ENCODE data around the gene TSPAN15.
"Not testable (repeated sequence)": the region's sequence is repeated elsewhere in the genome, so short reads cannot be mapped to it uniquely, and the experiment has no call there.

The TSPAN15 gene

DNA sequence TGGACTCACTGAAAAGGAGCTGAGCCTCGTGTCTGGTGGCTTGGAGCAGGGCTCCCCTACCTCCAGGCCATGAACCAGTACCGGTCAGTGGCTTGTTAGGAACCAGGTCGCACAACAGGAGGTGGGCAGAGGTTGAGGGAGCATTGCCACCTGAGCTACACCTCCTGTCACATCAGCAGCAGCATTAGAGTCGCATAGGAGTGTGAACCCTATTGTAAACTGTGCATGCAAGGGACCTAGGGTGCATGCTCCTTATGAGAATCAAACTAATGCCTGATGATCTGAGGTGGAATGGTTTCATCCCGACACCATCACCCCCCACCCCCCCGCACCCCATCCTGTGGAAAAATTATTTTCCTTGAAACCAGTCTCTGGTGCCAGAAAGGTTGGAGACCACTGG is 50.4 kb downstream of the TSPAN15 start:
- no peak for DNase-seq (ENCODE audit: low read depth, low spot score)

- DNase-seq (ENCODE audit: low read depth, low spot score) = no peak
Measured at GRCh38 chr10:69502589-69502988, 51.3 kb downstream of the TSPAN15 start.

GRCh38 chr10:69503001-69503895 is 52.0 kb downstream of the TSPAN15 start:
- no peak for DNase-seq (ENCODE audit: low read depth, low spot score)

- no peak for DNase-seq (ENCODE audit: low read depth, low spot score)
Measured at GRCh38 chr10:69503896-69504265, 52.6 kb downstream of the TSPAN15 start.

DNA sequence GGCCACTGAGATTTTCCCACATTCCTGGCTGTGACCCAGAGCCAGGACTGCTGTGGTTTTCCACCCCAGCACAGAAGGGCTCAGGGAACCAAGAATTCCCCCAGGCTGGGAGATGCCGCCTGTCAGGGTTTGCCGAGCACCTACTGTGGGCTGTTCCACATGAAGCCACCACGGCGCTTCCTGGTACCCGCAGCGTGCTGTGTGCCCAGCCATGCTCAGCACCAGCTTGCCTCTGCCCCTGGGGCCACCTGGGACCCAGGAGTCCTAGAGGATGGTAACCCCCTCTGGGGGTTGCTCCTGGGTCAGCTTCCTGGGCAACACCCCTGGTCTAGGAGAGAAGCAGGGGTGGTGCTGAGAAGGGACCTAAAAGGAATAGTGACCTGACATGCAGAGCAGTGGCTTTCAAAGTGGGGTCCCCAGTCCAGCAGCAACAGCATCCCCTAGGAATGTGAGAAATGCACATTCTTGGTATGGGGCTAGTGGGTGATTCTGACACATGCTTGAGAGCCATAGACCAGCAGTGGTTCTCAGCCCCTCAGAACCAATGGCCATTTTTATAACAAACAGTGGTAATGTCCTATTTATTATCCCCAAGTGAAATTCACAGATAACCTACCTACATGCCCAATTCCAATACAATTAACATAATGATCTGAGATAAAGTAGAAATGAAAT is 53.4 kb downstream of the TSPAN15 start:
- DNase-seq (ENCODE audit: low read depth, low spot score) = no peak

DNA sequence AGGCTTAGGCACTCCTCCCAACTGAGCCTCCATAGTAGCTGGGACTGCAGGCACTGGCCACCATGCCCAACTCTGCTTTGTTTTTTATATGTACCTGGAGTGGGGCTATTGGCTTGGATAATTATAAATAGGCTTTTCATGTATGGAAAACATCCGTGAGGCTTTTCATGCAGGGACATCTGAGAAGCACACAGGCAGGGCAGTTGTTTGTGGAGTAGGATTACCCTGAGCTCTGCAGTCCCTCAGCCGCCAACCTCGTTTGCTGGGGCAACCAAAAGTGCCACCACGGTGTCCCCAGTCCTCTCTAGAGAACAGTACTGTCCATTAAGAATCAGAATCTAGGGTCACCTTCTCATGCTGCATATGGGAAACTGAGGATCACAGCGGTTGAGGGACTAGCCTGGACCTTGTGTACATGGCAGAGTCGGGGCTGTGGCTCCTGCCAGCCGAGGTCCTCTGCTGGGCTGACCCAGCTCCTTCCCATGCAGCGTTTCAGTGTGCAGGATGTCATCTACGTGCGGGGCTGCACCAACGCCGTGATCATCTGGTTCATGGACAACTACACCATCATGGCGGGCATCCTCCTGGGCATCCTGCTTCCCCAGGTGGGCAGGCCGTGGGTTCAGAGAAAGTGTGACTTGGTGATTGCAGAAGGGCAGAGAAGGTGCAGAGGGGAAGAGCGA is 54.5 kb downstream of the TSPAN15 start:
- DNase-seq (ENCODE audit: low read depth, low spot score) = no peak

DNA sequence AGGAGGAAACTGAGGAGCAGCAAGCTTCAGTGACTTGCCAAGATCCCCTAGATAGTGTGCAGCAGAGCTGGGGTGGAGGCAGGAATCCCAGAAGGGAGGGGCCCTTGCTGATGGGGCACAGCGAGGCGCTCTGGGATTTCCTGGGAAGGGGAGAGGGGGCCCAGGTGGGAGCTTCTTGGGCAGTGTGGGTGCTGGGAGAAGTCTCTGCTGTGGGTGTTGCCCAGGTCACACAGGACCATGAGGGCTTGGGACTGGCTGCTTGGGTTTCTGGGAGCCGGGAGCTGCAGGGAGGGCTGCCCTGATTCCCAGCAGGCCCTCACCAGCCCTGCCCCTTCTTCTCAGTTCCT is 55.2 kb downstream of the TSPAN15 start:
- no peak for DNase-seq (ENCODE audit: low read depth, low spot score)

DNA sequence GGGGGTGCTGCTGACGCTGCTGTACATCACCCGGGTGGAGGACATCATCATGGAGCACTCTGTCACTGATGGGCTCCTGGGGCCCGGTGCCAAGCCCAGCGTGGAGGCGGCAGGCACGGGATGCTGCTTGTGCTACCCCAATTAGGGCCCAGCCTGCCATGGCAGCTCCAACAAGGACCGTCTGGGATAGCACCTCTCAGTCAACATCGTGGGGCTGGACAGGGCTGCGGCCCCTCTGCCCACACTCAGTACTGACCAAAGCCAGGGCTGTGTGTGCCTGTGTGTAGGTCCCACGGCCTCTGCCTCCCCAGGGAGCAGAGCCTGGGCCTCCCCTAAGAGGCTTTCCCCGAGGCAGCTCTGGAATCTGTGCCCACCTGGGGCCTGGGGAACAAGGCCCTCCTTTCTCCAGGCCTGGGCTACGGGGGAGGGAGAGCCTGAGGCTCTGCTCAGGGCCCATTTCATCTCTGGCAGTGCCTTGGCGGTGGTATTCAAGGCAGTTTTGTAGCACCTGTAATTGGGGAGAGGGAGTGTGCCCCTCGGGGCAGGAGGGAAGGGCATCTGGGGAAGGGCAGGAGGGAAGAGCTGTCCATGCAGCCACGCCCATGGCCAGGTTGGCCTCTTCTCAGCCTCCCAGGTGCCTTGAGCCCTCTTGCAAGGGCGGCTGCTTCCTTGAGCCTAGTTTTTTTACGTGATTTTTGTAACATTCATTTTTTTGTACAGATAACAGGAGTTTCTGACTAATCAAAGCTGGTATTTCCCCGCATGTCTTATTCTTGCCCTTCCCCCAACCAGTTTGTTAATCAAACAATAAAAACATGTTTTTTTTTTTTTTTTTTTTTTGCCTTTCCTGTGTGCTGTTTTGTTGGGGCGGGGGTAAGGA is 55.8 kb downstream of the TSPAN15 start:
- DNase-seq (ENCODE audit: low read depth, low spot score) = no peak

- DNase-seq (ENCODE audit: low read depth, low spot score) = no peak
Measured at GRCh38 chr10:69508738-69509340, 57.6 kb downstream of the TSPAN15 start.

DNA sequence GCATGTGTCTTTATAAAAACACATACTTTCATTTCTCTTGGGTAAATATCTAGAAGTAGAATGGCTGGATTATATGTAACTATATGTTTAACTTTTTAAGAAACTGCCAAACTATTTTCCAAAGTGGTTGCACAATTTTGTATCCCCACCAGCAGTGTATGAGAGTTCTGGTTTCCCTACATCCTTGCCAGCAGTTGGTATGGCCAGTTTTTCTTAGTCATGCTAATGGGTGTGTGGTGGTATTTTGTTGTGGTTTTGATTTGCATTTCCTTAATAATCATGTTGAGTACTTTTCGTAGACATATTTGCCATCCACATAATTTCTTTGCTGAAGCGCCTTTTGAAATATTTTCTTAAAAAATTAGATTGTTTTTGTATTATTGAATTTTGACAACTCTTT is 61.6 kb downstream of the TSPAN15 start:
- no peak for DNase-seq (ENCODE audit: low read depth, low spot score)

DNA sequence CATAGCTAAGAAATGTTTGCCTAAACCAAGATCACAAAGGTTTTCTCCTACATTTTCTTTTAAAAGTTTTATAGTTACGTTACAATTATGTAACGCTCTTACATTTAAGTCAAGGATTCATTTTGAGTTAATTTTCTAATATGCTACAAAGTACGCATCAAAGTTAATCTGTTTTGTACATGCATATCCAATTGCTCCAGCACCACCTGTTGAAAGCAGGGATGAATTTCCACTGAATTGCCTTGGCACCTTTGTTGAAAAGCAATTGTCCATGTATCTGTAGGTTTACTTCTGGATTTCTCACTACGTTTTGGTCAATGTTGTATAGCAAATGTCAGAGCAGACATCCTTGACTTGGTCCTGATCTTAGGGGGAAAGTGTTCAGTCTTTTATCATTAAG is 62.4 kb downstream of the TSPAN15 start:
- no peak for DNase-seq (ENCODE audit: low read depth, low spot score)

- peak; percentile 22 for DNase-seq (ENCODE audit: low read depth, low spot score)
Measured at GRCh38 chr10:69515699-69516259, 64.5 kb downstream of the TSPAN15 start.

DNA sequence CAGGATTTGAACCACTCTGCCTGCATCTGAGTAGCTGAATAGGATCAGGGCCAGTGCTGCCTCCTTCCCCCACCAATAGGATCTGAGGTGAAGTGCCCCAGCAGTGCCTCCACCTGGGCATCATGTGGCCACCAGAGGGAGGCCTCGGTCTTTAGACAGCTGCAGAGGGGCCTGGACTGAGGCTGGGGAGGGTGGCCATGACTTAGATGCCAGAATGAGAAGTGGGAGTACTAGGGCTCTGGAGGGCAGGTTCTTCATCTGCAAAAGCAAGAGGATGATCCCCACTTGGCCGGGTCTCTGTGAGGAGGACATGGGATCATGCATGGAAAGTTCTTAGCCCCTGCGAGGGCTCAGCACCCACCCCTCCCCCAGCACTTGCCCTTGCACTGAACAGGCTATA is 65.1 kb downstream of the TSPAN15 start:
- no peak for DNase-seq (ENCODE audit: low read depth, low spot score)

DNA sequence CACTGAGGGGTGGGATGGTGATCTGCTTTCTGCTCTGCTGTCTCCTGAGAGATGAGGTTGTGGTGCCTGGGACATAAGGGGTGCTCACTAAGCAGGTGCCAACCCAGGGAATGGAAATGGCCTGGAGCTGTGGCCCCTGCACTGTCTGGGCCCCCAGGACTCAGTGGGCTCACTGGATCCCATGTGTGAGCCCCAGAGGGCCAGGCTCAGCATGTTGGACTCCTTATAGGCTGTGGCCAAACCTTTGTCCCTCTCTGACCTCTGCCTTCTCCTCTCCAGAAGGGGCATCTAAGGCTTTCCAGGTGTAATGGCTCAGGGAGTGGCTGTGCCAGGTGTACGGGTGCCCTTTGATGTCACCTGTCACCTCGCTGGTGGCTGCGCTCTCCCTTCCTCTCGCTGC is 65.5 kb downstream of the TSPAN15 start:
- no peak for DNase-seq (ENCODE audit: low read depth, low spot score)

DNA sequence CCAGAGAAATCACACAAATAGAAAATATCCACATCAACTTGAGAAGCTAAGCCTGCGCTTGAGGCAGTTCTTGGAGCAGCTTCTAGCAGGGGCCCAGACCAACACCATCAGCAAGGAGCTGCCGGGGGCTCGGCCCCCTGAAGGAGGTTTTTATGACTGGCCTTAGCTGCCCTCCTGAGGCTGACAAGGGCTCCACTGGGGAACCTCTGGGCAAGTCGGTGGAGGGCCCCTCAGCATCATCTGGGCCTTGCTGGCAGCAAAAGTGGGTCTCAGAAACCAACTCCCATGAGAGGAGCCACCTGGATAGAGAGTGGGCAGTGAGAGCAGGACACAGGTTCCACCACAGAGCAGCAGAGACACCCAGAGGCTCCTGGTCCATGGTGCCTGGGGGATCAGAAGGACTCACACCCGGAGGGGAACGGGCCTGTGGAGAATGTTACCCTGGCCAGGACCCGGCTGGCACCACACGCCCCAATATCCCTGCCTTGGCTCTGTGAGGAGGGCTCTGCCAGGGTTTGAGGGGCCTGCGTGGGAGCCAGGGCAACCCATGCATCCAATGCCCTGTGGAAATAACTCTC is 66.1 kb downstream of the TSPAN15 start:
- DNase-seq (ENCODE audit: low read depth, low spot score) = no peak

GRCh38 chr10:69527961-69528360 is 76.7 kb downstream of the TSPAN15 start:
- no peak for DNase-seq (ENCODE audit: low read depth, low spot score)

- no peak for DNase-seq (ENCODE audit: low read depth, low spot score)
Measured at GRCh38 chr10:69533658-69534057, 82.4 kb downstream of the TSPAN15 start.

GRCh38 chr10:69536521-69536920 is 85.3 kb downstream of the TSPAN15 start:
- DNase-seq (ENCODE audit: low read depth, low spot score) = not testable (repeated sequence)

DNA sequence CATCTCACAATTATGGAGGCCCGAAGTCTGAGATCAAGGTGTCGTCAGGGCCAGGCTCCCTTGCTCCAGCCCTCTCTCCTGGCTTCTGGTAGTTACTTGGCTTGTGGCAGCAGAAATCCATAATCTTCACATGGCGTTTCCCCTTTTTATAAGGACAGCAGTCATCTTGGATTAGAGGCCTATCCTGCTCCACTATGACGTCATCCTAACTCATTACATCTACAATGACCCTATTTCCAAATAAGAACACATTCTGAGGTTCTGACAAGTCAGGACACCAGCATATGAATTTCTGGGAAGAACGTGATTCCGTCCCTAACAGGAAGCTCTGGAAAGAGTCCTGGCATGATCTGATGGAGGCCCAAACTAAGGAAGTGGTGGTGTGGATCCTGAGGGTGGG is 86.2 kb downstream of the TSPAN15 start:
- no peak for DNase-seq (ENCODE audit: low read depth, low spot score)

GRCh38 chr10:69538461-69538860 is 87.2 kb downstream of the TSPAN15 start:
- no peak for DNase-seq (ENCODE audit: low read depth, low spot score)

DNA sequence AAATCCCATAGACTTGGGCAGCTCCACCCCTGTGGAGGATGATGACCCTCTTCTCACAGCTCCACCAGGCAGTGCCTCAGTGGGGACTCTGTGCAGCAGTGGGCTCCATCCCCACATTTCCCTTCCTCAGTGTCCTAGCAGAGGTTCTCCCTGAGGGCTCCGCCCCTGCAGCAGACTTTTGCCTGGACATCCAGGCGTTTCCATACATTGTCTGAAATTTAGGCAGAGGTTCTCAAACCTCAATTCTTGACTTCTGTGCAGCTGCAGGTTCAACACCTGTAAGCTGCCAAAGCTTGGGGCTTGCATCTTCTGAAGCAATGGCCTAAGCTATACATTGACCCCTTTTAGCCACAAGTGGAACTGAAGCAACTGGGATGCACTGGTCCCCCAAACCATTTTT is 90.2 kb downstream of the TSPAN15 start:
- no peak for DNase-seq (ENCODE audit: low read depth, low spot score)

All from brain pericyte (primary cell).